Measurements from ENCODE around the gene CADPS. TPM values are rescaled to one million over a fixed set of nuclear protein-coding genes. Genes with fewer than 3 reads are reported as not detected.

CADPS gene
- total and polyA plus RNA-seq, 2 of the 4 experiments (the other 2 are of a cell fraction) = not detected

GRCh38 chr3:62529230-62529629 lies 346.0 kb downstream of the CADPS start:
- Histone ChIP-seq H4K91ac (ENCODE audit: insufficient read depth, low read depth, low read length) (no peak overlapping the region), H2AK9ac (replicated peaks; ENCODE audit: low read depth, low read length, poor library complexity) (no peak overlapping the region), H2AK5ac (ENCODE audit: low read depth, low read length) (no peak overlapping the region), H3K4me2 (ENCODE audit: low read depth, low read length) (no peak overlapping the region), H3K4me1 (ENCODE audit: control insufficient read depth, insufficient read depth, low read length) (no peaks in the 10 kb centered on the region), H3K18ac (ENCODE audit: low read depth, low read length) (no peak overlapping the region), H3K56ac (ENCODE audit: extremely low read depth, insufficient read depth, low read length) (no peak overlapping the region), H4K5ac (ENCODE audit: low read depth, low read length) (no peak overlapping the region), H3K14ac (replicated peaks; ENCODE audit: low read depth, low read length) (no peak overlapping the region), H4K20me1 (ENCODE audit: insufficient read depth, low read length) (no peaks in the 10 kb centered on the region), H3K27ac (ENCODE audit: insufficient read depth, low read length) (no peak overlapping the region), H3K27me3 (ENCODE audit: control insufficient read depth, insufficient read depth, low read length) (no peaks in the 10 kb centered on the region), H4K8ac (ENCODE audit: low read depth in 2 of 2, low read length in 2 of 2) (no peak overlapping the region), H3K23ac (ENCODE audit: low read depth, low read length) (no peak overlapping the region), H2BK120ac (ENCODE audit: low read depth, low read length) (no peak overlapping the region), H3K9me3 (ENCODE audit: control insufficient read depth, insufficient read depth, low read length) (no peaks in the 10 kb centered on the region), H3K36me3 (ENCODE audit: control insufficient read depth, insufficient read depth, low read length) (no peaks in the 10 kb centered on the region), H2BK15ac (ENCODE audit: low read depth, low read length) (no peak overlapping the region), H3K9me1 (ENCODE audit: insufficient read depth, low read length) (no peaks in the 10 kb centered on the region), H3K4me3 (ENCODE audit: insufficient read depth, low read depth, low read length) (no peak overlapping the region), H3K79me1 (ENCODE audit: low read depth in 1 of 2, low read length in 2 of 2) (no peaks in the 10 kb centered on the region), H2AFZ (replicated peaks; ENCODE audit: low read length, poor library complexity) (no peak overlapping the region), H2BK20ac (ENCODE audit: low read depth, low read length) (no peak overlapping the region), H3K4ac (ENCODE audit: low read depth, low read length) (no peak overlapping the region), H2BK5ac (ENCODE audit: low read depth, low read length, poor library complexity, severe bottlenecking) (no peak overlapping the region), H3K9ac (ENCODE audit: low read depth, low read length) (no peak overlapping the region)
- ChIA-PET POLR2A (ENCODE audit: unreplicated experiment) (no interaction called here), CTCF (no interaction called here)
- in situ Hi-C loops (cut with MboI; ENCODE audit: low sequenced_read_pairs) (no loop called here), dilution Hi-C loops (cut with HindIII; ENCODE audit: low sequenced_read_pairs, unreplicated experiment) (no loop called here), intact Hi-C loops (cut with micrococcal nuclease) (no loop called here)
- no TSS peak for BruUV-seq (replicated peaks)
- no peak for TF ChIP-seq RFX5 (IDR thresholded peaks at IDR 0.05; ENCODE audit: low read depth, low read length)
- no peak for TF ChIP-seq USF2 (IDR thresholded peaks at IDR 0.05; ENCODE audit: low read depth, low read length)
- no peak for TF ChIP-seq FOS (IDR thresholded peaks at IDR 0.05; ENCODE audit: low read depth, low read length)
- no peak for TF ChIP-seq CHD1 (IDR thresholded peaks at IDR 0.05; ENCODE audit: low read depth, low read length)
- TF ChIP-seq BHLHE40 (IDR thresholded peaks at IDR 0.05; ENCODE audit: low read depth, low read length) = no peak
- TF ChIP-seq RAD21 (IDR thresholded peaks at IDR 0.05; ENCODE audit: low read length) = no peak
- TF ChIP-seq POLR2A (IDR thresholded peaks at IDR 0.05; ENCODE audit: low read depth, low read length) = no peak
- no peak for TF ChIP-seq CTCF (conservative IDR thresholded peaks at IDR 0.05; ENCODE audit: low read depth, low read length)
- no peak for TF ChIP-seq MAZ (IDR thresholded peaks at IDR 0.05; ENCODE audit: borderline replicate concordance, low read depth, low read length)
- DNase-seq = peak; percentile 8
- no peak for ATAC-seq (ENCODE audit: low read depth)
- 18% methylated on average over 2 of the region's 4 CpGs; no CpG with 5 or more reads in 1 of the 2 experiments for WGBS, 2 experiments (ENCODE audit: extremely low coverage in 2 of 2, insufficient read length in 1 of 2)
